ENCODE results near the gene ERICH6B. TPM values are rescaled to one million over a fixed set of nuclear protein-coding genes. Genes with fewer than 3 reads are reported as not detected.

Gene ERICH6B
- total RNA-seq, 1 donor from 2014 or later: not detected

DNA sequence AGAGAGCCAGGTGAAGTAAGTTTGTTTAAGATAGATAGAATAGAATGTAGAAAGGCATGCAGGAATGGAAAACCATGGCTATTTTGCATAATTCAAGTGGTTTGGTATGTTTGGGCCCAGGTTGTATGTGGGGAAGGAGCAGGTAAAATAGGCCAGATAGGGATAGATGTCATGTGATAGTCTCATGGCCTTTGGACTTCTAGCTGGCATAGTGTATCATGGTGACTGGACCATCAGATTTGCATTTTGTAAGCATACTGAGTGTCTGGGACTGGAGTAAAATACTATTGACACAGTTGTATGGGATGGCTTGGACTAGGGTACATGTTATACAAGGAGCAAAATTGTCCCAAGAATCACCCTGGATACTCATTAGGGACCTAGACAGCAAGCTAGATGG, 111.9 kb downstream of the ERICH6B start:
- no peak overlapping the region for H3K9ac ChIP-seq (ENCODE audit: low read length)
- no peak overlapping the region for H3K4me3 Mint-ChIP-seq (ENCODE audit: unreplicated experiment)
- H3K4me1 Mint-ChIP-seq (ENCODE audit: low read depth, unreplicated experiment): peaks cover 10% of the 10 kb centered on the region
- peaks cover 23% of the 10 kb centered on the region for H3K79me2 ChIP-seq (ENCODE audit: insufficient read depth, low read length)
- no peak for DNase-seq (ENCODE audit: low read depth)
- no peak overlapping the region for H3K4me3 ChIP-seq (ENCODE audit: insufficient read depth, low read depth, low read length)
- TF ChIP-seq EZH2 (IDR thresholded peaks at IDR 0.05; ENCODE audit: insufficient read depth, low read length): no peak
- TF ChIP-seq, protein P1, sequence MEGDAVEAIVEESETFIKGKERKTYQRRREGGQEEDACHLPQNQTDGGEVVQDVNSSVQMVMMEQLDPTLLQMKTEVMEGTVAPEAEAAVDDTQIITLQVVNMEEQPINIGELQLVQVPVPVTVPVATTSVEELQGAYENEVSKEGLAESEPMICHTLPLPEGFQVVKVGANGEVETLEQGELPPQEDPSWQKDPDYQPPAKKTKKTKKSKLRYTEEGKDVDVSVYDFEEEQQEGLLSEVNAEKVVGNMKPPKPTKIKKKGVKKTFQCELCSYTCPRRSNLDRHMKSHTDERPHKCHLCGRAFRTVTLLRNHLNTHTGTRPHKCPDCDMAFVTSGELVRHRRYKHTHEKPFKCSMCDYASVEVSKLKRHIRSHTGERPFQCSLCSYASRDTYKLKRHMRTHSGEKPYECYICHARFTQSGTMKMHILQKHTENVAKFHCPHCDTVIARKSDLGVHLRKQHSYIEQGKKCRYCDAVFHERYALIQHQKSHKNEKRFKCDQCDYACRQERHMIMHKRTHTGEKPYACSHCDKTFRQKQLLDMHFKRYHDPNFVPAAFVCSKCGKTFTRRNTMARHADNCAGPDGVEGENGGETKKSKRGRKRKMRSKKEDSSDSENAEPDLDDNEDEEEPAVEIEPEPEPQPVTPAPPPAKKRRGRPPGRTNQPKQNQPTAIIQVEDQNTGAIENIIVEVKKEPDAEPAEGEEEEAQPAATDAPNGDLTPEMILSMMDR (IDR thresholded peaks at IDR 0.05; ENCODE audit: insufficient read depth, low read depth, low read length): no peak
- H3K27me3 Mint-ChIP-seq (ENCODE audit: low read depth, unreplicated experiment): no peaks in the 10 kb centered on the region
- H3K9me3 ChIP-seq (ENCODE audit: insufficient read depth, low read depth, low read length): no peaks in the 10 kb centered on the region
- H2AFZ ChIP-seq (ENCODE audit: low read depth, low read length): no peak overlapping the region
- FAIRE-seq: no peak
- H4K20me1 ChIP-seq (ENCODE audit: insufficient read depth, low read length): peaks cover 53% of the 10 kb centered on the region
- H3K27me3 ChIP-seq (ENCODE audit: insufficient read depth, low read length): no peaks in the 10 kb centered on the region
- H3K27ac ChIP-seq (ENCODE audit: low read depth, low read length): no peak overlapping the region
- peaks cover 27% of the 10 kb centered on the region for H3K36me3 ChIP-seq (ENCODE audit: insufficient read depth, low read length)
- H3K9me3 Mint-ChIP-seq (ENCODE audit: unreplicated experiment): peaks cover 2% of the 10 kb centered on the region
- peaks cover 28% of the 10 kb centered on the region for H3K36me3 Mint-ChIP-seq (ENCODE audit: low read depth, unreplicated experiment)
- H3K4me2 ChIP-seq (ENCODE audit: low read length): no peak overlapping the region
- peaks cover 25% of the 10 kb centered on the region for H3K4me1 ChIP-seq (ENCODE audit: insufficient read depth, low read length)
- H3K27ac Mint-ChIP-seq (ENCODE audit: unreplicated experiment): no peak overlapping the region

DNA sequence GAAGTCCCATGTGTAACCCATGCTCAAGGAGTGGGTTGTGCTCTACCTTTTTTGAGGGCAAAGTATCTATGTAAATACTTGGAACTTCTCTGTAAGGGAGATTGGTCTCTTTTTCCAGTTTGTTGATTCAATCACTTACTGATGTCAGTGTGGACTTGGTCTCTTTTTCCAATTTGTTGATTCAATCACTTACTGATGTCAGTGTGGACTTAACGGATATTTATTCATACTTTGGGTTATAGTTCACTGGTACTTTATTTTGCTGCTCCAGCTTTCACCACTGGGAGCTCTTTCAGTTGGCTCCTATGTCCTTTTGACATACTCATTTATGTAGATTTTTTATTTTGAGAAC, 114.4 kb downstream of the ERICH6B start:
- Histone ChIP-seq H2AFZ (ENCODE audit: low read depth, low read length) (no peak overlapping the region), H3K36me3 (ENCODE audit: insufficient read depth, low read length) (peaks cover 37% of the 10 kb centered on the region), H3K27me3 (ENCODE audit: insufficient read depth, low read length) (no peaks in the 10 kb centered on the region), H4K20me1 (ENCODE audit: insufficient read depth, low read length) (peaks cover 42% of the 10 kb centered on the region), H3K79me2 (ENCODE audit: insufficient read depth, low read length) (peaks cover 23% of the 10 kb centered on the region), H3K9me3 (ENCODE audit: insufficient read depth, low read depth, low read length) (no peaks in the 10 kb centered on the region), H3K4me2 (ENCODE audit: low read length) (peak overlapping the region; percentile 71), H3K4me3 (ENCODE audit: insufficient read depth, low read depth, low read length) (peak overlapping the region; percentile 2), H3K27ac (ENCODE audit: low read depth, low read length) (peak overlapping the region; percentile 90), H3K9ac (ENCODE audit: low read length) (peak overlapping the region; percentile 20), H3K4me1 (ENCODE audit: insufficient read depth, low read length) (peaks cover 25% of the 10 kb centered on the region)
- TF ChIP-seq, protein P1 (IDR thresholded peaks at IDR 0.05; ENCODE audit: insufficient read depth, low read depth, low read length): no peak
- TF ChIP-seq EZH2 (IDR thresholded peaks at IDR 0.05; ENCODE audit: insufficient read depth, low read length): no peak
- Mint-ChIP-seq H3K9me3 (ENCODE audit: unreplicated experiment) (peaks cover 3% of the 10 kb centered on the region), H3K4me3 (ENCODE audit: unreplicated experiment) (no peak overlapping the region), H3K36me3 (ENCODE audit: low read depth, unreplicated experiment) (peaks cover 30% of the 10 kb centered on the region), H3K4me1 (ENCODE audit: low read depth, unreplicated experiment) (peaks cover 10% of the 10 kb centered on the region), H3K27ac (ENCODE audit: unreplicated experiment) (peak overlapping the region; percentile 93), H3K27me3 (ENCODE audit: low read depth, unreplicated experiment) (no peaks in the 10 kb centered on the region)
- DNase-seq (ENCODE audit: low read depth) (no peak), FAIRE-seq (no peak)

DNA sequence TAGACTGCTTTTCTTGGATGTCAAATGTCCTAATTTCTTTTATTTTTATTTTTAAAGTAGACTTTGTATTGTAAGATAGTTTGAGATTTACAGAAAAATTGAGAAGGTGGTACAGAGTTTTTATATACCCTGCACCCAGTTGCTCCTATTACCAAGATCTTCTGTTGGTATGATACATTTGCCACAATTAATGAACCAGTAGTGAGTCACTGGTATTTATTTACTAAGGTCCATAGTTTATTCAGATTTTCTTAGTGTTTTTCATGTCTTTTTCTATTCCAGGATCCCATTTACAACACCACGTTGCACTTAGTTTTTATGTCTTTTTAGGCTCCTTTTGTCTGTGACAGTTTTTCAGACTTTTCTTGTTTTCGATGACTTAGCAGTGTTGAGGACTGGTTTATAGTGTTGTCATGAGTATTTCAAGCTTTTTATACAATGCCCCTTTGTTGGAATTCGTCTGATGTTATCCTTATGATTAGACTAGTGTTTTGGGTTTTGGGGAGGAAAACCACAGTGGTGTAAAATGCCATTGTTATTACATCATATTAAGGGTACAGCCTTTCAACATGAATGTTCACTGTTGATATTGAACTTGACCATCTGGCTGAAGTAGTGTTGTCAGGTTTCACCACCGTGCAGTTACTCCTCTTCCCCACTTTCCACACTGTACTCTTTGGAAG, 114.9 kb downstream of the ERICH6B start:
- Mint-ChIP-seq H3K36me3 (ENCODE audit: low read depth, unreplicated experiment) (peaks cover 28% of the 10 kb centered on the region), H3K27ac (ENCODE audit: unreplicated experiment) (peak overlapping the region; percentile 93), H3K9me3 (ENCODE audit: unreplicated experiment) (peaks cover 3% of the 10 kb centered on the region), H3K4me1 (ENCODE audit: low read depth, unreplicated experiment) (peaks cover 10% of the 10 kb centered on the region), H3K27me3 (ENCODE audit: low read depth, unreplicated experiment) (no peaks in the 10 kb centered on the region), H3K4me3 (ENCODE audit: unreplicated experiment) (peak overlapping the region; percentile 29)
- Histone ChIP-seq H3K4me2 (ENCODE audit: low read length) (peak overlapping the region; percentile 71), H2AFZ (ENCODE audit: low read depth, low read length) (no peak overlapping the region), H3K27me3 (ENCODE audit: insufficient read depth, low read length) (no peaks in the 10 kb centered on the region), H4K20me1 (ENCODE audit: insufficient read depth, low read length) (peaks cover 37% of the 10 kb centered on the region), H3K79me2 (ENCODE audit: insufficient read depth, low read length) (peaks cover 23% of the 10 kb centered on the region), H3K4me1 (ENCODE audit: insufficient read depth, low read length) (peaks cover 25% of the 10 kb centered on the region), H3K9me3 (ENCODE audit: insufficient read depth, low read depth, low read length) (no peaks in the 10 kb centered on the region), H3K9ac (ENCODE audit: low read length) (peak overlapping the region; percentile 69), H3K4me3 (ENCODE audit: insufficient read depth, low read depth, low read length) (peak overlapping the region; percentile 14), H3K27ac (ENCODE audit: low read depth, low read length) (peak overlapping the region; percentile 90), H3K36me3 (ENCODE audit: insufficient read depth, low read length) (peaks cover 40% of the 10 kb centered on the region)
- TF ChIP-seq EZH2 (IDR thresholded peaks at IDR 0.05; ENCODE audit: insufficient read depth, low read length): no peak
- TF ChIP-seq, protein P1 (IDR thresholded peaks at IDR 0.05; ENCODE audit: insufficient read depth, low read depth, low read length): no peak
- DNase-seq (ENCODE audit: low read depth) (peak; percentile 96), FAIRE-seq (peak; percentile 99)
